PC-9 (cell line): Measurements from ENCODE around the gene OR2H2.

Source experiments
- EZH2 ChIP-seq: fragments of 200-600 bp; sonication (generic); IDR thresholded peaks from 2 replicates; pipeline ENCODE4 v1.8.0; 2017; ENCODE audit warnings: antibody characterized with exemption, low read depth
- TF ChIP-seq, protein P1 (sequence below): fragments of 200-600 bp; sonication (generic); conservative IDR thresholded peaks from 2 replicates; pipeline ENCODE4 v1.6.1; 2017; ENCODE audit warnings: mixed run types, antibody characterized with exemption, mild to moderate bottlenecking, moderate library complexity

DNA sequence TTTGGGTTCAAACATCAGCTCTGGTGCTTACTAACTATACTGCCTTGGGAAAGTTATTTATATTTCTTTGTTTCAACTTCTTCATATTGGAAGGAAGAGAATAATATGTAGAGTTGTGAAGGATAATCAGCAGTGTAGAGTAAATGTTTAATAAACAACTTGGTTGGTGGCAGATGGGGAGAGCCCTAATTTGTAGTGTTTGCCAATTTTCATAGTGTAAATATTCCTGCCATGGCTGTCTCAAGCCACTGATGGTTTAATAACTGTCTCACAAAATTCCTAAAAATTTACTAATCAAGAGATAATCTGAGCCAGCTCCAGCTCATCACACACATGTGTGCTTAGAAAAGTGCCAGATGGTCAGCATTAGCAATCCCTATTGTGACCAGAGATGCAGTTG, at the start of gene OR2H2:
- TF ChIP-seq, protein P1, sequence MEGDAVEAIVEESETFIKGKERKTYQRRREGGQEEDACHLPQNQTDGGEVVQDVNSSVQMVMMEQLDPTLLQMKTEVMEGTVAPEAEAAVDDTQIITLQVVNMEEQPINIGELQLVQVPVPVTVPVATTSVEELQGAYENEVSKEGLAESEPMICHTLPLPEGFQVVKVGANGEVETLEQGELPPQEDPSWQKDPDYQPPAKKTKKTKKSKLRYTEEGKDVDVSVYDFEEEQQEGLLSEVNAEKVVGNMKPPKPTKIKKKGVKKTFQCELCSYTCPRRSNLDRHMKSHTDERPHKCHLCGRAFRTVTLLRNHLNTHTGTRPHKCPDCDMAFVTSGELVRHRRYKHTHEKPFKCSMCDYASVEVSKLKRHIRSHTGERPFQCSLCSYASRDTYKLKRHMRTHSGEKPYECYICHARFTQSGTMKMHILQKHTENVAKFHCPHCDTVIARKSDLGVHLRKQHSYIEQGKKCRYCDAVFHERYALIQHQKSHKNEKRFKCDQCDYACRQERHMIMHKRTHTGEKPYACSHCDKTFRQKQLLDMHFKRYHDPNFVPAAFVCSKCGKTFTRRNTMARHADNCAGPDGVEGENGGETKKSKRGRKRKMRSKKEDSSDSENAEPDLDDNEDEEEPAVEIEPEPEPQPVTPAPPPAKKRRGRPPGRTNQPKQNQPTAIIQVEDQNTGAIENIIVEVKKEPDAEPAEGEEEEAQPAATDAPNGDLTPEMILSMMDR, result no peak
- TF ChIP-seq EZH2, result no peak
